ENCODE data around the gene GTPBP3.

GRCh38 chr19:17389957-17390664 is 52.8 kb downstream of the GTPBP3 start:
- no peak for TF ChIP-seq NFE2L1 (CRISPR knock-in tag; IDR thresholded peaks at IDR 0.05; ENCODE audit: borderline replicate concordance)
- no peak for TF ChIP-seq POLR2A (IDR thresholded peaks at IDR 0.05; ENCODE audit: insufficient read depth in 1 of 2, low read depth in 2 of 2, low read length in 2 of 2)
